HEK293T (cell line): ENCODE results near the gene DNMT3L.

Source experiments
- CTCF ChIA-PET: fragments of 350-600 bp; formaldehyde crosslinking; extraction: SDS; loops from one replicate; lab custom pipeline; 2021; ENCODE audit warnings: antibody characterized with exemption, inconsistent platforms; lab: Yijun Ruan, JAX
- POLR2A ChIA-PET: fragments of 350-600 bp; formaldehyde crosslinking; extraction: SDS; loops from one replicate; lab custom pipeline; 2020; ENCODE audit warnings: antibody characterized with exemption, inconsistent platforms; lab: Yijun Ruan, JAX
- DNase-seq: peaks from one replicate; pipeline ENCODE4 v3.0.0; 2012; ENCODE audit warnings: mixed read lengths; ENCODE audit errors: extremely low spot score
- ARNT ChIP-seq: fragments of 450-650 bp; IDR thresholded peaks from 2 replicates; pipeline ENCODE4 v1.6.1; 2017; ENCODE audit warnings: mild to moderate bottlenecking
- BHLHE40 ChIP-seq: fragments of 450-650 bp; IDR thresholded peaks from 2 replicates; pipeline ENCODE4 v1.6.1; 2016; ENCODE audit warnings: mild to moderate bottlenecking, moderate library complexity, borderline replicate concordance
- CTBP1 ChIP-seq: fragments of 450-650 bp; IDR thresholded peaks from 2 replicates; pipeline ENCODE4 v1.6.1; 2016; ENCODE audit warnings: borderline replicate concordance
- ELF4 ChIP-seq: fragments of 450-650 bp; IDR thresholded peaks from 2 replicates; pipeline ENCODE4 v1.6.1; 2017; ENCODE audit warnings: antibody characterized with exemption
- FOXA1 ChIP-seq: fragments of 450-650 bp; IDR thresholded peaks from 2 replicates; pipeline ENCODE4 v1.6.1; 2016; ENCODE audit warnings: mild to moderate bottlenecking
- FOXK2 ChIP-seq: fragments of 450-650 bp; IDR thresholded peaks from 2 replicates; pipeline ENCODE4 v1.6.1; 2016; ENCODE audit warnings: mild to moderate bottlenecking
- FOXM1 ChIP-seq: fragments of 450-650 bp; IDR thresholded peaks from 2 replicates; pipeline ENCODE4 v1.6.1; 2017; ENCODE audit warnings: mild to moderate bottlenecking, borderline replicate concordance
- HDGF ChIP-seq: fragments of 450-650 bp; IDR thresholded peaks from 2 replicates; pipeline ENCODE4 v1.6.1; 2017; ENCODE audit warnings: antibody characterized with exemption, borderline replicate concordance
- L3MBTL2 ChIP-seq: fragments of 450-650 bp; conservative IDR thresholded peaks from 2 replicates; pipeline ENCODE4 v1.6.1; 2016; ENCODE audit warnings: mild to moderate bottlenecking
- LEF1 ChIP-seq: fragments of 450-650 bp; IDR thresholded peaks from 2 replicates; pipeline ENCODE4 v1.6.1; 2017; ENCODE audit warnings: mild to moderate bottlenecking, borderline replicate concordance
- NFRKB ChIP-seq: fragments of 450-650 bp; IDR thresholded peaks from 2 replicates; pipeline ENCODE4 v1.6.1; 2016; ENCODE audit warnings: mild to moderate bottlenecking, moderate library complexity
- PKNOX1 ChIP-seq: fragments of 450-650 bp; IDR thresholded peaks from 2 replicates; pipeline ENCODE4 v1.6.1; 2016
- SP1 ChIP-seq: fragments of 450-650 bp; IDR thresholded peaks from 2 replicates; pipeline ENCODE4 v1.6.1; 2017
- SUZ12 ChIP-seq: fragments of 450-650 bp; IDR thresholded peaks from 2 replicates; pipeline ENCODE4 v1.6.1; 2016; ENCODE audit warnings: mild to moderate bottlenecking
- TARDBP ChIP-seq: fragments of 450-650 bp; IDR thresholded peaks from 2 replicates; pipeline ENCODE4 v1.6.1; 2016
- ZNF384 ChIP-seq: fragments of 450-650 bp; IDR thresholded peaks from 2 replicates; pipeline ENCODE4 v1.6.1; 2016

DNMT3L gene

GRCh38 chr21:44297525-44298290 is 36.0 kb upstream of the DNMT3L start:
- TF ChIP-seq ZNF384, result no peak
- TF ChIP-seq HDGF, result no peak
- TF ChIP-seq CTBP1, result no peak
- TF ChIP-seq FOXA1, result no peak
- no peak for TF ChIP-seq ELF4
- no peak for TF ChIP-seq SP1
- TF ChIP-seq PKNOX1, result no peak
- TF ChIP-seq L3MBTL2, result no peak
- no peak for TF ChIP-seq BHLHE40
- no peak for TF ChIP-seq LEF1
- no peak for TF ChIP-seq NFRKB
- no peak for TF ChIP-seq TARDBP
- no peak for TF ChIP-seq SUZ12
- TF ChIP-seq FOXK2, result no peak
- no peak for TF ChIP-seq ARNT
- no peak for TF ChIP-seq FOXM1
- peak; percentile 91 for DNase-seq
- POLR2A ChIA-PET, result no interaction called here
- CTCF ChIA-PET, result interaction anchor here (0.6 to 1.2 kb wide), 3 partner anchors 24 to 645 kb away, joined by 3 to 6 read pairs (median 3); no protein-coding TSS in a partner anchor

- TF ChIP-seq HDGF (no peak), FOXK2 (no peak), CTBP1 (no peak), L3MBTL2 (no peak), FOXM1 (no peak), SUZ12 (no peak), BHLHE40 (no peak), NFRKB (no peak), PKNOX1 (no peak), ARNT (no peak), LEF1 (no peak), TARDBP (no peak), ELF4 (no peak), FOXA1 (no peak), ZNF384 (no peak), SP1 (no peak)
- DNase-seq, result no peak
- CTCF ChIA-PET, result interaction anchor here (0.7 to 1.2 kb wide), 2 partner anchors 23 to 502 kb away, joined by 3 to 6 read pairs; no protein-coding TSS in a partner anchor
- POLR2A ChIA-PET, result no interaction called here
These were observed 35.2 kb upstream of the DNMT3L start for GRCh38 chr21:44296916-44297315.

GRCh38 chr21:44296103-44296519 is 34.4 kb upstream of the DNMT3L start:
- POLR2A ChIA-PET, result no interaction called here
- DNase-seq, result no peak
- no peak for TF ChIP-seq ARNT
- TF ChIP-seq BHLHE40, result no peak
- no peak for TF ChIP-seq FOXM1
- no peak for TF ChIP-seq NFRKB
- no peak for TF ChIP-seq FOXK2
- TF ChIP-seq CTBP1, result no peak
- no peak for TF ChIP-seq HDGF
- no peak for TF ChIP-seq ZNF384
- no peak for TF ChIP-seq SP1
- no peak for TF ChIP-seq SUZ12
- no peak for TF ChIP-seq PKNOX1
- no peak for TF ChIP-seq LEF1
- CTCF ChIA-PET, result no interaction called here

GRCh38 chr21:44295646-44296045 is 33.9 kb upstream of the DNMT3L start:
- POLR2A ChIA-PET, result no interaction called here
- DNase-seq, result no peak
- TF ChIP-seq ELF4 (no peak), SUZ12 (no peak), BHLHE40 (no peak), FOXA1 (no peak)
- CTCF ChIA-PET, result no interaction called here

DNA sequence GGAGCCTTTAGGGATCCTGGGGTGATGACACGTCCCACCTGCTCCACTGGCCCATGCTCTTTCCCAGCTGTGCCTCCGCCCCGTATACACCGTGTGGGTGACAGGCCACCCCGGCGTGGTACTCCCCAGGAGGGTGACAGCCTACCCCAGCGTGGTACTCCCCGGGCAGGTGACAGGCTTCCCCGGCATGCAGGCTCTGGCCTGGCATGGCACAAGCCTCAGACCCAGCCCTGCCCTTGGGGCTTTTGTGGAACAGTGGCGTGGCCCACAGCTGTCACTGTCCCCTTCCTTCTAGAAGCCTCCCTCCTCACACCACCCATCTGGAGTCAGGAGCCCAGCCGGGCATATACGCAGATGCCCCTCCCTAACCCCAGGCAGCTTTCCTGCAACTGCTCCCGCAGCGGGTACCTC is 33.5 kb upstream of the DNMT3L start:
- DNase-seq, result no peak
- CTCF ChIA-PET, result no interaction called here
- TF ChIP-seq L3MBTL2 (no peak), LEF1 (no peak), PKNOX1 (no peak), CTBP1 (no peak), SP1 (no peak), TARDBP (no peak), ELF4 (no peak)
- POLR2A ChIA-PET, result no interaction called here
